ENCODE results near the gene FRS2.

DNA sequence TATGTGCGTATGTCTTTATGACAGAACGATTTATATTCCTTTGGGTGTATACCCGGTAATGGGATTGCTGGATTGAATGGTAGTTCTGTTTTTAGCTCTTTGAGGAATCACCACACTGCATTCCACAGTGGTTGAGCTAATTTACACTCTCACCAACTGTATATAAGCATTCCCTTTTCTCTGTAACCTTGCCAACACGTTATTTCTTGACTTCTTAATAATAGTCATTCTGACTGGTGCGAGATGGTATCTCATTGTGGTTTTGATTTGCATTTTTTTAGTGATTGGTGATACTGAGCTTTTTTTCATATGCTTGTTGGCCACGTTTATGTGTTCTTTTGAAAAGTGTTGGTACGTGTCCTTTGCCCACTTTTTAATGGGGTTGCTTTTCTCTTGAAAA lies 49.7 kb downstream of the FRS2 start:
- TF ChIP-seq POLR2AphosphoS5 (IDR thresholded peaks at IDR 0.05; ENCODE audit: borderline replicate concordance, low read depth, low read length) = no peak
- no peak for TF ChIP-seq EZH2 (IDR thresholded peaks at IDR 0.05)
- no peak for TF ChIP-seq FOXP2 (optimal IDR thresholded peaks at IDR 0.05; ENCODE audit: control extremely low read depth, extremely low read length, insufficient read depth)
